HepG2 (cell line): ENCODE measurements around the gene BBOF1. TPM values are rescaled to one million over a fixed set of nuclear protein-coding genes. Genes with fewer than 3 reads are reported as not detected.

Experiments used
- ARHGAP35 ChIP-seq: sonication (generic); formaldehyde crosslinking; IDR thresholded peaks from 2 replicates; pipeline ENCODE4 v1.9.0; 2022; ENCODE audit warnings: mild to moderate bottlenecking, inconsistent platforms, moderate library complexity, missing genetic modification reagents, borderline replicate concordance
- CEBPZ ChIP-seq: IDR thresholded peaks from 2 replicates; pipeline ENCODE4 v1.6.1; 2012; ENCODE audit warnings: low read length, improper control_type of control experiment
- CREB3 ChIP-seq: sonication (generic); formaldehyde crosslinking; IDR thresholded peaks from 2 replicates; pipeline ENCODE4 v1.5.0; 2020; ENCODE audit warnings: missing genetic modification reagents
- CREBL2 ChIP-seq: sonication (generic); formaldehyde crosslinking; IDR thresholded peaks from 2 replicates; pipeline ENCODE4 v1.8.1; 2023; ENCODE audit warnings: missing genetic modification reagents, mild to moderate bottlenecking, borderline replicate concordance
- FOXC1 ChIP-seq: sonication (generic); formaldehyde crosslinking; IDR thresholded peaks from 2 replicates; pipeline ENCODE4 v1.8.0; 2022; ENCODE audit warnings: mild to moderate bottlenecking, missing genetic modification reagents, borderline replicate concordance
- JUND ChIP-seq: sonication (generic); formaldehyde crosslinking; IDR thresholded peaks from 2 replicates; pipeline ENCODE4 v1.8.0; 2022; ENCODE audit warnings: mild to moderate bottlenecking, missing genetic modification reagents
- MAFK ChIP-seq, 2 experiments: IDR thresholded peaks in 1 of 2; conservative IDR thresholded peaks in 1 of 2; 2 replicates each; pipeline ENCODE4 v1.6.1; 2011; ENCODE audit warnings: improper control_type of control experiment in 2 of 2, low read length in 2 of 2
- MED1 ChIP-seq: sonication (generic); formaldehyde crosslinking; IDR thresholded peaks from 2 replicates; pipeline ENCODE4 v1.4.0; 2020; ENCODE audit warnings: missing genetic modification reagents
- NFYC ChIP-seq: IDR thresholded peaks from 2 replicates; pipeline ENCODE4 v1.6.1; 2016; ENCODE audit warnings: missing genetic modification reagents, missing compliant biosample characterization
- NR2F1 ChIP-seq, 2 experiments: fragments of 450-650 bp in 1 of 2; formaldehyde crosslinking in 1 of 2; IDR thresholded peaks; 2 replicates each; pipeline versions ENCODE4 v1.5.0 to v1.6.1; 2016 to 2020; ENCODE audit warnings: mild to moderate bottlenecking in 1 of 2, missing compliant biosample characterization in 1 of 2, missing genetic modification reagents in 1 of 2, moderate library complexity in 1 of 2
- REL ChIP-seq: sonication (generic); formaldehyde crosslinking; conservative IDR thresholded peaks from 2 replicates; pipeline ENCODE4 v1.8.0; 2022; ENCODE audit warnings: mild to moderate bottlenecking, missing genetic modification reagents, moderate library complexity
- RFX3 ChIP-seq: IDR thresholded peaks from 2 replicates; pipeline ENCODE4 v1.6.1; 2016; ENCODE audit warnings: missing biosample characterization, missing genetic modification reagents
- SALL1 ChIP-seq: sonication (generic); formaldehyde crosslinking; IDR thresholded peaks from 2 replicates; pipeline ENCODE4 v1.8.0; 2022; ENCODE audit warnings: mild to moderate bottlenecking, missing genetic modification reagents
- SAP130 ChIP-seq: IDR thresholded peaks from 2 replicates; pipeline ENCODE4 v1.6.1; 2016; ENCODE audit warnings: low read depth
- TBL1XR1 ChIP-seq: fragments of 150-350 bp; IDR thresholded peaks from 2 replicates; pipeline ENCODE4 v1.6.1; 2014; ENCODE audit warnings: borderline replicate concordance, low read length; ENCODE audit not compliant: partially characterized antibody
- ZBTB3 ChIP-seq: sonication (generic); formaldehyde crosslinking; IDR thresholded peaks from 2 replicates; pipeline ENCODE4 v1.4.0; 2020; ENCODE audit warnings: low read depth, mild to moderate bottlenecking, moderate library complexity, missing genetic modification reagents, borderline replicate concordance
- ZKSCAN1 ChIP-seq: fragments of 150-350 bp; IDR thresholded peaks from 2 replicates; pipeline ENCODE4 v1.6.1; 2014; ENCODE audit warnings: low read length
- ZNF136 ChIP-seq: sonication (generic); formaldehyde crosslinking; IDR thresholded peaks from 2 replicates; pipeline ENCODE4 v1.8.1; 2022; ENCODE audit warnings: low read depth, mild to moderate bottlenecking, moderate library complexity, missing genetic modification reagents
- ZNF160 ChIP-seq: sonication (generic); formaldehyde crosslinking; IDR thresholded peaks from 2 replicates; pipeline ENCODE4 v1.8.0; 2022; ENCODE audit warnings: mild to moderate bottlenecking, inconsistent platforms, missing genetic modification reagents
- ZNF20 ChIP-seq: sonication (generic); formaldehyde crosslinking; IDR thresholded peaks from 2 replicates; pipeline ENCODE4 v1.4.0; 2020; ENCODE audit warnings: mild to moderate bottlenecking, moderate library complexity, missing genetic modification reagents
- ZNF205 ChIP-seq: IDR thresholded peaks from 2 replicates; pipeline ENCODE4 v1.6.1; 2018; ENCODE audit warnings: missing biosample characterization, missing genetic modification reagents
- ZNF263 ChIP-seq: sonication (generic); formaldehyde crosslinking; IDR thresholded peaks from 2 replicates; pipeline ENCODE4 v1.4.0; 2020; ENCODE audit warnings: missing genetic modification reagents
- ZNF296 ChIP-seq: sonication (generic); formaldehyde crosslinking; conservative IDR thresholded peaks from 2 replicates; pipeline ENCODE4 v1.5.0; 2020; ENCODE audit warnings: mild to moderate bottlenecking, missing genetic modification reagents
- ZNF766 ChIP-seq: sonication (generic); formaldehyde crosslinking; IDR thresholded peaks from 2 replicates; pipeline ENCODE4 v1.5.0; 2020; ENCODE audit warnings: missing genetic modification reagents, borderline replicate concordance
- ZNF781 ChIP-seq: sonication (generic); formaldehyde crosslinking; IDR thresholded peaks from 2 replicates; pipeline ENCODE4 v1.5.1; 2020; ENCODE audit warnings: borderline replicate concordance, mild to moderate bottlenecking, missing genetic modification reagents; ENCODE audit errors: not compliant biosample characterization
- ZNF784 ChIP-seq: sonication (generic); formaldehyde crosslinking; IDR thresholded peaks from 2 replicates; pipeline ENCODE4 v1.5.1; 2020; ENCODE audit warnings: missing genetic modification reagents, mild to moderate bottlenecking, borderline replicate concordance
- polyA plus RNA-seq, 8 experiments: library from polyadenylated mRNA; depleted of rRNA in 3 of 8; stranded (reverse) in 7 of 8; unstranded in 1 of 8; fragments of >200 nt; fragmentation: Illumina TruSeq in 4 of 8; extraction: Trizol in 4 of 8; gene quantifications; 2 replicates each; pipeline versions ENCODE4 v1.2.1 to v1.2.3, GENCODE V29; 2011 to 2016; ENCODE audit warnings: low read depth in 4 of 8, missing spikeins in 1 of 8, mixed read lengths in 1 of 8; ENCODE audit not compliant: insufficient read depth in 1 of 8
- total RNA-seq, 5 experiments: library from RNA; depleted of rRNA; stranded (reverse); fragments of >200 nt; fragmentation: Illumina TruSeq; extraction: Trizol; gene quantifications; 2 replicates each; pipeline ENCODE4 v1.2.3, GENCODE V29; 2016; ENCODE audit warnings: low read depth in 1 of 5
- TF ChIP-seq, protein P1 (sequence below): sonication (generic); formaldehyde crosslinking; IDR thresholded peaks from 2 replicates; pipeline ENCODE4 v1.5.0; 2020; ENCODE audit warnings: missing genetic modification reagents

BBOF1 gene
- total and polyA plus RNA-seq, 2 of the 13 experiments (the other 11 are each of a cell fraction or from before 2014, with no cell fraction given): 1.6 to 2.3 TPM

DNA sequence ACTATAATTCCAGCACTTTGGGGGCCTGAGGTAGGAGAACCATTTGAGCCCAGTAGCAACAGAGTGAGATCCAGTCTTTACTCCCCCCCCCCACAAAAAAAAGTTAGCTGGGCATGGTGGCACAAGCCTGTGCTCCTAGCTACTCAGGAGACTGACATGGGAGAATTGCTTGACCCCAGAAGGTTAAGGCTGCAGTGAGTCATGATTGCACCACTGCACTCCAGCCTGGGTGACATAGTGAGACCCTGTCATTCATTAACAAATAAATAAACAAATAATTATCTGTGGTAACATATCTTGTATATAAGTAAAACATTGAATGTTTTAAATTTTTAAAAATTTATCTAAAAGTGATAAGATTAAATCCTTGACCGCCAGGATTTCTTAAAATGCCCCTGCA lies 4.8 kb upstream of the BBOF1 start (continued):
- TF ChIP-seq CREBL2 (CRISPR knock-in tag): no peak
- no peak for TF ChIP-seq ZNF205
- no peak for TF ChIP-seq REL (CRISPR knock-in tag)
- no peak for TF ChIP-seq TBL1XR1
- TF ChIP-seq ZNF20: no peak
- no peak for TF ChIP-seq NFYC (CRISPR knock-in tag)
- TF ChIP-seq ZNF784 (CRISPR knock-in tag): no peak
- TF ChIP-seq MED1 (CRISPR knock-in tag): no peak
- TF ChIP-seq, protein P1, sequence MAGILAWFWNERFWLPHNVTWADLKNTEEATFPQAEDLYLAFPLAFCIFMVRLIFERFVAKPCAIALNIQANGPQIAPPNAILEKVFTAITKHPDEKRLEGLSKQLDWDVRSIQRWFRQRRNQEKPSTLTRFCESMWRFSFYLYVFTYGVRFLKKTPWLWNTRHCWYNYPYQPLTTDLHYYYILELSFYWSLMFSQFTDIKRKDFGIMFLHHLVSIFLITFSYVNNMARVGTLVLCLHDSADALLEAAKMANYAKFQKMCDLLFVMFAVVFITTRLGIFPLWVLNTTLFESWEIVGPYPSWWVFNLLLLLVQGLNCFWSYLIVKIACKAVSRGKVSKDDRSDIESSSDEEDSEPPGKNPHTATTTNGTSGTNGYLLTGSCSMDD: no peak
- no peak for TF ChIP-seq ZNF263
- no peak for TF ChIP-seq MAFK (conservative IDR thresholded peaks at IDR 0.05 in 1 of 2, IDR thresholded peaks at IDR 0.05 in 1 of 2; ENCODE audit: low read length in 2 of 2)
- TF ChIP-seq JUND (CRISPR knock-in tag): peak; percentile 92
- no peak for TF ChIP-seq ZNF296 (CRISPR knock-in tag)
- no peak for TF ChIP-seq ZNF136
- peak; percentile 71 for TF ChIP-seq SAP130 (CRISPR knock-in tag)
- TF ChIP-seq ZBTB3 (CRISPR knock-in tag): no peak
- TF ChIP-seq ARHGAP35 (CRISPR knock-in tag): no peak
- no peak for TF ChIP-seq RFX3
- TF ChIP-seq CEBPZ: no peak
- no peak for TF ChIP-seq ZNF781 (CRISPR knock-in tag)
- TF ChIP-seq SALL1 (CRISPR knock-in tag): peak; percentile 66
- no peak for TF ChIP-seq CREB3 (CRISPR knock-in tag)
- TF ChIP-seq FOXC1: no peak
- TF ChIP-seq ZNF160: no peak
- TF ChIP-seq ZKSCAN1: no peak
- no peak for TF ChIP-seq ZNF766 (CRISPR knock-in tag)
- peak; percentile 92 to 94 for TF ChIP-seq NR2F1 (CRISPR knock-in tag; IDR thresholded peaks at IDR 0.05)
